ENCODE measurements around the gene ANKRD6. TPM values are rescaled to one million over a fixed set of nuclear protein-coding genes. Genes with fewer than 3 reads are reported as not detected.

ANKRD6 gene
- total RNA-seq, 4 donors from 2014 or later, result 1.6 to 6.8 (median 2.9) TPM

- Histone ChIP-seq H3K9me3 (no peaks in the 10 kb centered on the region), H3K27me3 (no peaks in the 10 kb centered on the region), H3K4me1 (peaks cover under 1 to 16% of the 10 kb centered on the region in 2 donors), H3K36me3 (no peaks in the 10 kb centered on the region), H3K4me3 (no peak overlapping the region), H3K27ac (no peak overlapping the region)
- intact Hi-C loops (cut with DNase I; ENCODE audit: low total_unique reads), result no loop called here
- in situ Hi-C loops (cut with MboI; ENCODE audit: low sequenced_read_pairs in 4 of 4), result no loop called here
- no peak for DNase-seq
- no peak for ATAC-seq
- TF ChIP-seq POLR2A (IDR thresholded peaks at IDR 0.05) (no peak), CTCF (IDR thresholded peaks at IDR 0.05 in 4 of 5, conservative IDR thresholded peaks at IDR 0.05 in 1 of 5) (no peak)
Observed at GRCh38 chr6:89566930-89567629, 134.1 kb downstream of the ANKRD6 start.

- in situ Hi-C loops (cut with MboI; ENCODE audit: low sequenced_read_pairs in 4 of 4) (no loop called here), intact Hi-C loops (cut with DNase I; ENCODE audit: low total_unique reads) (no loop called here)
- ATAC-seq (no peak), DNase-seq (no peak)
- H3K27me3 ChIP-seq, result no peaks in the 10 kb centered on the region
- H3K4me3 ChIP-seq, result no peak overlapping the region
- peaks cover 0 to 9% of the 10 kb centered on the region in 2 donors for H3K4me1 ChIP-seq
- no peaks in the 10 kb centered on the region for H3K9me3 ChIP-seq
- H3K36me3 ChIP-seq, result no peaks in the 10 kb centered on the region
- no peak for TF ChIP-seq POLR2A (IDR thresholded peaks at IDR 0.05)
- TF ChIP-seq CTCF (IDR thresholded peaks at IDR 0.05 in 4 of 5, conservative IDR thresholded peaks at IDR 0.05 in 1 of 5), result no peak
- H3K27ac ChIP-seq, result no peak overlapping the region
Observed at GRCh38 chr6:89567630-89568390, 134.9 kb downstream of the ANKRD6 start.

GRCh38 chr6:89574910-89575561 lies 142.1 kb downstream of the ANKRD6 start:
- no peaks in the 10 kb centered on the region for H3K4me1 ChIP-seq
- TF ChIP-seq CTCF (IDR thresholded peaks at IDR 0.05 in 4 of 5, conservative IDR thresholded peaks at IDR 0.05 in 1 of 5) (no peak), POLR2A (IDR thresholded peaks at IDR 0.05) (no peak)
- intact Hi-C loops (cut with DNase I; ENCODE audit: low total_unique reads), result no loop called here
- H3K27me3 ChIP-seq, result no peaks in the 10 kb centered on the region
- no peaks in the 10 kb centered on the region for H3K9me3 ChIP-seq
- in situ Hi-C loops (cut with MboI; ENCODE audit: low sequenced_read_pairs in 4 of 4), result no loop called here
- no peak for ATAC-seq
- no peak overlapping the region for H3K27ac ChIP-seq
- no peaks in the 10 kb centered on the region for H3K36me3 ChIP-seq
- no peak for DNase-seq
- H3K4me3 ChIP-seq, result no peak overlapping the region

GRCh38 chr6:89575562-89575960 lies 142.6 kb downstream of the ANKRD6 start:
- no peak for DNase-seq
- no peak for TF ChIP-seq POLR2A (IDR thresholded peaks at IDR 0.05)
- no peak for TF ChIP-seq CTCF (IDR thresholded peaks at IDR 0.05 in 4 of 5, conservative IDR thresholded peaks at IDR 0.05 in 1 of 5)
- in situ Hi-C loops (cut with MboI; ENCODE audit: low sequenced_read_pairs in 4 of 4), result no loop called here

More at GRCh38 chr6:89575562-89575960, 142.6 kb downstream of the ANKRD6 start:
- Histone ChIP-seq H3K4me3 (no peak overlapping the region), H3K27me3 (no peaks in the 10 kb centered on the region), H3K4me1 (no peaks in the 10 kb centered on the region), H3K9me3 (no peaks in the 10 kb centered on the region), H3K27ac (no peak overlapping the region), H3K36me3 (no peaks in the 10 kb centered on the region)
- intact Hi-C loops (cut with DNase I; ENCODE audit: low total_unique reads), result no loop called here
- no peak for ATAC-seq
